ENCODE data around the gene MARCHF9.
A peak's percentile ranks its signal among the peaks of the same experiment; 100 is the strongest.

Gene MARCHF9

GRCh38 chr12:57756406-57757341 is 1.8 kb downstream of the MARCHF9 start:
- DNase-seq = peak; percentile 79

GRCh38 chr12:57757771-57758170 is 2.9 kb downstream of the MARCHF9 start:
- no peak for DNase-seq

GRCh38 chr12:57758552-57759359 is 3.9 kb downstream of the MARCHF9 start:
- no peak for DNase-seq

- DNase-seq = peak; percentile 67
Measured at GRCh38 chr12:57759360-57759980, 4.6 kb downstream of the MARCHF9 start.

GRCh38 chr12:57760347-57760982 is 5.6 kb downstream of the MARCHF9 start:
- no peak for DNase-seq

GRCh38 chr12:57761391-57761998 is 6.6 kb downstream of the MARCHF9 start:
- DNase-seq = no peak

GRCh38 chr12:57762463-57762862 is 7.6 kb downstream of the MARCHF9 start:
- DNase-seq = no peak

GRCh38 chr12:57763881-57764661 is 9.2 kb downstream of the MARCHF9 start:
- no peak for DNase-seq

- no peak for DNase-seq
Measured at GRCh38 chr12:57764662-57765002, 9.7 kb downstream of the MARCHF9 start.

- peak; percentile 47 for DNase-seq
Measured at GRCh38 chr12:57765003-57765697, 10.2 kb downstream of the MARCHF9 start.

- no peak for DNase-seq
Measured at GRCh38 chr12:57765698-57766463, 11.0 kb downstream of the MARCHF9 start.

GRCh38 chr12:57766464-57767304 is 11.8 kb downstream of the MARCHF9 start, which contains the start of gene CYP27B1:
Gene CYP27B1 (minus strand): TSS chr12:57767078. CDS start chr12:57767041, 37 bp downstream.
- no peak for DNase-seq

GRCh38 chr12:57767305-57767698 is 12.4 kb downstream of the MARCHF9 start:
- DNase-seq = no peak

- DNase-seq = no peak
Measured at GRCh38 chr12:57767876-57768275, 13.0 kb downstream of the MARCHF9 start.

- no peak for DNase-seq
Measured at GRCh38 chr12:57769594-57769993, 14.7 kb downstream of the MARCHF9 start.

GRCh38 chr12:57770734-57771133 is 15.8 kb downstream of the MARCHF9 start:
- no peak for DNase-seq

GRCh38 chr12:57771236-57771872 is 16.5 kb downstream of the MARCHF9 start:
- peak; percentile 85 for DNase-seq

- DNase-seq = peak; percentile 92
Measured at GRCh38 chr12:57771873-57772428, 17.0 kb downstream of the MARCHF9 start, which contains the start of gene METTL1. Gene METTL1 (minus strand): TSS chr12:57772105. CDS start chr12:57772083, 22 bp downstream.

Measured in CD4-positive, alpha-beta T cell treated with Interleukin-21 for 1 hour (primary cell).